HAP-1 (cell line): ENCODE measurements around the gene RPA3.

ENCODE experiments used
- DNase-seq, 2 experiments: peaks; one replicate each; pipeline ENCODE4 v3.0.0-alpha.2; 2016 to 2020; ENCODE audit warnings: low spot score in 2 of 2
- H3K27me3 ChIP-seq: fragments of 250-450 bp; sonication (Bioruptor Pico); 2 replicates; pipeline ENCODE4 v1.5.1; 2020; ENCODE audit warnings: low read depth, mild to moderate bottlenecking, moderate library complexity
- H3K36me3 ChIP-seq: fragments of 250-450 bp; sonication (Bioruptor Pico); replicated peaks from 2 replicates; pipeline ENCODE4 v1.5.1; 2020; ENCODE audit warnings: mild to moderate bottlenecking
- H3K4me1 ChIP-seq: fragments of 250-450 bp; sonication (Bioruptor Pico); 2 replicates; pipeline ENCODE4 v1.5.1; 2020; ENCODE audit warnings: mild to moderate bottlenecking
- H3K4me3 ChIP-seq: fragments of 250-450 bp; sonication (Bioruptor Pico); 2 replicates; pipeline ENCODE4 v1.5.1; 2020; ENCODE audit warnings: mild to moderate bottlenecking, moderate library complexity
- H3K9me3 ChIP-seq: fragments of 250-450 bp; sonication (Bioruptor Pico); 2 replicates; pipeline ENCODE4 v1.5.1; 2020; ENCODE audit warnings: mild to moderate bottlenecking, moderate library complexity
- in situ Hi-C: fragments of 300-500 bp; cut with MboI; formaldehyde crosslinking; loops from 3 replicates; pipeline ENCODE4 v1.14.3; 2020; ENCODE audit warnings: low sequenced_read_pairs, inconsistent platforms, mixed read lengths

The RPA3 gene

GRCh38 chr7:7718492-7718891 is at the start of gene RPA3:
TSS of gene RPA3 (minus strand) at chr7:7718607. CDS start at chr7:7640418, 78,189 bp downstream.
- no peaks in the 10 kb centered on the region for H3K36me3 ChIP-seq
- H3K27me3 ChIP-seq, result no peaks in the 10 kb centered on the region
- DNase-seq, result no peak
- no peaks in the 10 kb centered on the region for H3K9me3 ChIP-seq
- in situ Hi-C loops, result no loop called here
- H3K4me3 ChIP-seq, result no peak within 1 kb of the TSS
- H3K4me1 ChIP-seq, result peaks cover 3% of the 10 kb centered on the region; the same call in 1 of the 2 replicates

DNA sequence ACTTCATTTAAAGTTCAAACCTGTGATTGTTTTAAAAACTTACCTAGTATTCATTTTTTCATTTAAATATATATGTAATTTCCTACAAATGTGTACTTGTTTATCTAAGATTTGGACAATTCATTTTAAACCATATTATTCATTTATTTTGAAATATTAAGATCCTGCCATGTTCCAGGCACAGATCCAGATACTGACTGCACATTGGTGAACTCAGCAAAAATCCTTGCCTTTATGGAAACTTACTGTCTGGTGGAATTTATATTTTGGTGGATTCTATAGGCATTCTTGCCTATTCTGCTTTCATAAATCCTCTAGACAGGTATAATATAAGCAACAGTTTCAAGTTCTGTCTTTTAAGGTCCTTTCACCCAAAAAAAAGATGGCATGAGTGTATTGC is 48.3 kb upstream of the RPA3 start:
- Histone ChIP-seq H3K9me3 (no peaks in the 10 kb centered on the region), H3K36me3 (no peaks in the 10 kb centered on the region), H3K27me3 (no peaks in the 10 kb centered on the region), H3K4me3 (no peak overlapping the region), H3K4me1 (peaks cover 4% of the 10 kb centered on the region; the same call in 1 of the 2 replicates)
- no peak for DNase-seq
- in situ Hi-C loops, result loop anchor here (10.0 kb wide), 1 partner anchor 342 kb away; no protein-coding TSS in a partner anchor

GRCh38 chr7:7765422-7765821 is 47.0 kb upstream of the RPA3 start:
- H3K36me3 ChIP-seq, result no peaks in the 10 kb centered on the region
- no peak for DNase-seq
- in situ Hi-C loops, result loop anchor here (10.0 kb wide), 1 partner anchor 341 kb away; no protein-coding TSS in a partner anchor
- peaks cover 4% of the 10 kb centered on the region; the same call in 1 of the 2 replicates for H3K4me1 ChIP-seq
- H3K27me3 ChIP-seq, result no peaks in the 10 kb centered on the region
- no peak overlapping the region for H3K4me3 ChIP-seq
- H3K9me3 ChIP-seq, result no peaks in the 10 kb centered on the region

- H3K4me3 ChIP-seq, result no peak overlapping the region
- no peaks in the 10 kb centered on the region for H3K9me3 ChIP-seq
- no peaks in the 10 kb centered on the region for H3K27me3 ChIP-seq
- in situ Hi-C loops, result loop anchor here (10.0 kb wide), 1 partner anchor 340 kb away; no protein-coding TSS in a partner anchor
- H3K4me1 ChIP-seq, result peaks cover 4% of the 10 kb centered on the region; the same call in 1 of the 2 replicates
- H3K36me3 ChIP-seq, result no peaks in the 10 kb centered on the region
- no peak for DNase-seq
These were observed 46.4 kb upstream of the RPA3 start for GRCh38 chr7:7764520-7765396.

DNA sequence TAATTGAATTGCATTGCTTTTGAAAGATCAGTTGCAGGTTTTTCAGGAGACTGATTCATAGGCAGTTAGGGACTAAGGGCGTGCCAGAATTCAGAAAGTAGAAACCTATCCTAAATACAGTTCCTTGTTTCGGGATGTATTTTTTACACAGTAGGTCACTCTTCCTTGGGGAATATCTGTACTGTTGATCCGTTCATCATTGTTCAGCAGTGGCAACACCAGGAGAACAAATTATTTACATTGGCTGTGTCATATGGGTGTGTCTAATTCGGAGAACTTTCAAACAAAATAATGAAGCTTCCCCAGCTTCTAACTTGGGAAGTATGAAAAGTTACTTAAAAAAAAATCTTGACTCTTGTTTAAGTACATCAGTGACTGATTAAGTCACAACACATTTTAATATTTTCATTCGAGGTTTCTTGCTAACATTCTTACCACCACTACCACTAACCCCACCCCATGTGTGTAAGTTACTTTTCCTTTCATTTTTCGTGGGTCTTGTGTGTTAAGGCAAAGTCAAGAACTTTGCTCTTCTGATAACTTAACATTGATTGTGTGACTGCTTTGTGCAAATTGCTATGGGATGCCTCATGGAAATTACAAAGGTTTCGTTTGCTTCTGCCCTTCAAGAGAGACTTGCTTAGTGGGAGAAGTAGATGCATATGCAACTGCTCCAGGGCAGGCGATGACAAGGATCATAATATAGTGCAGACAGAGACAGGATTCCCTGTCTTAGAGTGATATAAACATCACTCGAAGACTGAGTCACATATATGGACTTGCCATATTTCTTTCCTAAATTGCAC is 43.8 kb upstream of the RPA3 start:
- Histone ChIP-seq H3K36me3 (no peaks in the 10 kb centered on the region), H3K9me3 (no peaks in the 10 kb centered on the region), H3K4me1 (peaks cover 5% of the 10 kb centered on the region), H3K27me3 (no peaks in the 10 kb centered on the region), H3K4me3 (no peak overlapping the region)
- in situ Hi-C loops, result loop anchor here (10.0 kb wide), 1 partner anchor 337 kb away; no protein-coding TSS in a partner anchor
- no peak for DNase-seq

- Histone ChIP-seq H3K4me1 (peaks cover 11% of the 10 kb centered on the region), H3K4me3 (no peak overlapping the region), H3K9me3 (no peaks in the 10 kb centered on the region), H3K27me3 (no peaks in the 10 kb centered on the region), H3K36me3 (no peaks in the 10 kb centered on the region)
- in situ Hi-C loops, result loop anchor here (10.0 kb wide), 1 partner anchor 337 kb away; no protein-coding TSS in a partner anchor
- peak in 1 of 2 experiments; percentile 39 for DNase-seq
These were observed 43.0 kb upstream of the RPA3 start for GRCh38 chr7:7761340-7761973.

GRCh38 chr7:7757576-7757975 is 39.2 kb upstream of the RPA3 start:
- Histone ChIP-seq H3K9me3 (no peaks in the 10 kb centered on the region), H3K36me3 (no peaks in the 10 kb centered on the region), H3K4me1 (peaks cover 11% of the 10 kb centered on the region), H3K4me3 (no peak overlapping the region), H3K27me3 (no peaks in the 10 kb centered on the region)
- DNase-seq, result no peak
- in situ Hi-C loops, result no loop called here

DNA sequence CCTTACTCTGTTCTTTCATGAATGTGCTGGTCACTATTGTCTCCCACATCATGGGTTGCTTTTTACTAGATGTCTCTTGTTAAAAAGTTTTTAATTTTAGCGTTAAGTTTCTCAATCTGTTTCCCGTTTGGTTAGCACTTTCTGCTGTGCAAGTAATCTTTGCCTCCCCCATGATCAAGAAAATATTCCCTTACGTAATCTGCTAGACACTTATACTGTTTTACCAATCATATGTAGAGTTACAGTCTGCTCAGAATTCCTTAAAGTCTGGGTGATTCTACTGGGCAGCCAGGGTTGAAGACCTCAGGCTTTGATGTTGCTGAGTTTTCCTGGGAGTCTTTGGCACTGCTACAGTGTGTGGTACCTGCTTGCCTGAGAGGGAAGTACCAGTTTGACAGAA is 38.2 kb upstream of the RPA3 start:
- H3K4me1 ChIP-seq, result peaks cover 7% of the 10 kb centered on the region
- in situ Hi-C loops, result no loop called here
- H3K4me3 ChIP-seq, result no peak overlapping the region
- no peaks in the 10 kb centered on the region for H3K9me3 ChIP-seq
- H3K36me3 ChIP-seq, result no peaks in the 10 kb centered on the region
- DNase-seq, result no peak
- no peaks in the 10 kb centered on the region for H3K27me3 ChIP-seq

- in situ Hi-C loops, result no loop called here
- Histone ChIP-seq H3K4me3 (no peak overlapping the region), H3K9me3 (no peaks in the 10 kb centered on the region), H3K4me1 (no peaks in the 10 kb centered on the region), H3K27me3 (no peaks in the 10 kb centered on the region), H3K36me3 (no peaks in the 10 kb centered on the region)
- no peak for DNase-seq
These were observed 33.1 kb upstream of the RPA3 start for GRCh38 chr7:7751243-7752092.

DNA sequence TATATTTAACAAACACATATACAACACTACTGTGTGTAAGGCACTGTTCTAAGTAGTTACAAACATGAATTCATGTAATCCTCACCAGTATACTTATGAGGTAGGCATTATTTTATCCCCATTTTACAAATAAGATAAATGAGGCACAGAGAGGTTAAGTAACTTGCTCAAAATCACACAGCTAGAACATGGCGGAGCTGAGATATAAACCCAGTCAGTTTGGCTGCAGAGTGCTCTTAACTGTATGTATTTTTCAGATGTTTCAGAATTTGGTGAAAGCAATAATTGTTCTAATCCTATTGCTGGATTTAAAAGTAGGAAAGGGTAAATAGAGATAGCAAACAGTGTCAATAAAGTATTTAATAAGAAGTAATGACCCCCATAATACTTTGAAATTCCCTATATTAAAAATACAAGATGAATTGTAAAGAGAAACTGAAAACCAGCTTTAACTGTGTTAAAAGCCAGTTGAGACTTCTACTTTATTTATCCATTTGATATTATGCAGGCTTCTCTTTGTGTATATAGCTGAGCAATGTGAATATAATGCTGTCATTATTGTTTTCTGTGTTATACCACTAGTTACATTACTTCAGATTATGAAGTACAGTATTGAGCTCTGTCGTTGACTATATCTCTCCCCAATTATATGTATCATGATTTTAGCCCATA is 32.3 kb upstream of the RPA3 start:
- Histone ChIP-seq H3K4me3 (no peak overlapping the region), H3K27me3 (no peaks in the 10 kb centered on the region)
- in situ Hi-C loops, result no loop called here

GRCh38 chr7:7746458-7746857 is 28.1 kb upstream of the RPA3 start:
- no peaks in the 10 kb centered on the region for H3K27me3 ChIP-seq
- no peak overlapping the region for H3K4me3 ChIP-seq

More for the DNA sequence above, 32.3 kb upstream of the RPA3 start:
- H3K4me1 ChIP-seq, result no peaks in the 10 kb centered on the region
- no peak for DNase-seq
- H3K36me3 ChIP-seq, result no peaks in the 10 kb centered on the region
- no peaks in the 10 kb centered on the region for H3K9me3 ChIP-seq

DNA sequence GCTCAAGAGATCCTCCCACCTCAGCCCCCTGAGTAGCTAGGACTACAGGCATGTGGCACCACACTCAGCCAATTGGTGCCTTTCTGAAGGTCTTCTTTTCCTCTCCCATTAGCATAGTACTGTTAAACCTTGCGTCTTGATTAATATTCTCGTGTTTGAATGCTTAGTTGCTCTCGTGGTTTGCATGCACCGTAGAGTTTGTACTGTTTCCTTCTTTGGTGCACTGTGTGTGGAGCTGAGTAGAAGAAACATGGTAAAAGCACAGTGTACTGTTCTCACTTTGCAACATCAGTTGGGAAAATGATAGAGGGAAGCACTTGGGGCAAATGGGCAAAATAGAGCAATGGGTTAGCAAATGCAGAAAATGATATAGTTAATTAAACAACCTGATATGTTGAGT is 27.6 kb upstream of the RPA3 start:
- in situ Hi-C loops, result no loop called here

More at GRCh38 chr7:7746458-7746857, 28.1 kb upstream of the RPA3 start:
- no peak for DNase-seq
- in situ Hi-C loops, result no loop called here
- Histone ChIP-seq H3K9me3 (no peaks in the 10 kb centered on the region), H3K4me1 (peaks cover 3% of the 10 kb centered on the region; the same call in 1 of the 2 replicates), H3K36me3 (no peaks in the 10 kb centered on the region; the same call in 1 of the 2 replicates)

More for the DNA sequence above, 27.6 kb upstream of the RPA3 start:
- peaks cover 3% of the 10 kb centered on the region; the same call in 1 of the 2 replicates for H3K4me1 ChIP-seq
- no peak overlapping the region for H3K4me3 ChIP-seq
- H3K9me3 ChIP-seq, result no peaks in the 10 kb centered on the region
- H3K27me3 ChIP-seq, result no peaks in the 10 kb centered on the region
- no peak for DNase-seq
- no peaks in the 10 kb centered on the region; the same call in 1 of the 2 replicates for H3K36me3 ChIP-seq
